Superior temporal gyrus (tissue), 1 donor: ENCODE data around the gene TRIM2.
"Not testable (repeated sequence)": the region's sequence is repeated elsewhere in the genome, so short reads cannot be mapped to it uniquely, and the experiment has no call there.

Experiments used
- DNase-seq: peaks from one replicate; pipeline ENCODE4 v3.0.0-alpha.2; 2016; ENCODE audit errors: extremely low spot score

Gene TRIM2

GRCh38 chr4:153204247-153204671, at the start of gene TRIM2:
TRIM2 (plus strand) TSS chr4:153204443; CDS start chr4:153204531, 88 bp downstream.
- DNase-seq: peak; percentile 96

GRCh38 chr4:153155686-153156085, 48.6 kb upstream of the TRIM2 start:
- DNase-seq: no peak

- DNase-seq: no peak
Measured at GRCh38 chr4:153156263-153156662, 48.0 kb upstream of the TRIM2 start.

DNA sequence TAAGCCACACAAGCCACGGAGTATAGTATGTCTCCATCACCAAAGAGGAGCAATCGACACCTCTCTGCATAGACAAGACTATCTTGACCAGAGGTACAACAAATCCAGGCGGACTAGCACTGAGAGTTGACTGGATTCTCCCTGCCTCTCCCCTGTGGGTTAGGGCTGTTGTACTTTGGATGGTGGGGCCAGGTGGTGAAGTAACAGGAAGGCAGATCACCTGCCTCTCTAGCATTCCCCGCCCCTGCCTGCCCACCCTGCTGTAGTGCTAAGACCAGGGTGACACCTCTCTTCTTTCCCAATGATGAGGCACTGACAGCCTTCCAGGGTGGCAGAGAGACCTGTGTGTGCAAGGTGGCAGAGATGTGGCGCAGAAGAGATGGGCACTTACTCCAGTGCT, 47.5 kb upstream of the TRIM2 start:
- no peak for DNase-seq

DNA sequence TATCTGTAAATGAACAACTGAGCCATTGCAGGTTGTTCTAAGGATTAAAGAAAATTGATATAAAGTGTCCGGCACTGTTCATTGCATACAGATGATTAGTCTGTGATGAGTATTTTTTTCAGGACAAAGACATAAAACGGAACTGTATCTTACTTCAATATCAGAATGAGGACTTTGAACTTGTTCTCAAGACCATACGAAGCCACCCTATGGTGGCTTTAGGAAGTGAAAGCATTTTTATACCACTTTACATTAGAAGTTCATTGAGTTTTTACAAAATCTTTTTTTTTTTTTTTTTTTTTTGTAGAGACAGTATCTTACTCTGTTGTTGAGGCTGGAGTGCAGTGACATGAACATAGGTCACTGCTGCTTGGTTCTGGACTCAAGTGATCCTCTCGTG, 45.2 kb upstream of the TRIM2 start:
- DNase-seq: no peak

DNA sequence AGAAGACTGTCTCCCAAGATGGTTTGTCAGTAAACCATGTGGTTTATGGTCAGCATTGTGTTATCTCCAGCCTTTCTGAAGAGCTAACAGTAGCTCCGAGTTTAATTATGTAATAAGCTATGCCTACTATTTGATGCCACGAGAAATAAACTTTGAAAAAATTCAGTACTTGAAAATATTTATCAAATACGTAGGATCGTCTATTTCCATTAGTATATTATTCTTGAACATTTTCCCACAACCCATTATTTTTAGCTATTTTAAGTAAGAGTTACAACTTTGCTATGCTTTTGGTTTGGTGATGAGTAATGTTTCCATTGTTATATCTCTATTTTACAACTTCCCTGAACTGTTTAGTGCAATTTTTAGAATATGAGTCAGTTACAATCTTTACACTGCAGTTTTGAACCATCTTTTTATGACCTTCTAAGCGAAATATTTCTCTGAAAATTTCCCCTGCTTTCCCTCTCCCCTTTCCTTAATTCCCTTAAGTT, 44.5 kb upstream of the TRIM2 start:
- no peak for DNase-seq

DNA sequence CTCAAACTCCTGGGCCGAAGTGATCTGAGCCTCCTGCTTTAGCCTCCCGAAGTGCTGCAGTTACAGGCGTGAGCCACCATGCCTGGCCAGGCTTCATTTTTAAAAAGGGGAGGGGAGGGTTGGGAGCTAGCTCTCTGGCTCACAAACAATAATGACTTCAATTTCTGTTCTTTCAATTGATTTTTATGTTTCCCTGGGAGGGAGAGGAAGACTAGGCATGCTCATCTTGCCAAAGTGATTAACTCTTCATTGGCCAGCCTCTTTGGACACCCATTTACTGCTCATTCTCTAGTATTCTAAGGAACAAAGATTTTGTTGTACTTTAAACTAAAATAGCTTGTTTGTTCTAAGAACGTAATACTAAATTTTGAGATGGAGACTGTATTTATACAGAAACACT, 43.4 kb upstream of the TRIM2 start:
- no peak for DNase-seq

GRCh38 chr4:153161226-153161963, 42.8 kb upstream of the TRIM2 start:
- no peak for DNase-seq

GRCh38 chr4:153165236-153165635, 39.0 kb upstream of the TRIM2 start:
- not testable (repeated sequence) for DNase-seq

DNA sequence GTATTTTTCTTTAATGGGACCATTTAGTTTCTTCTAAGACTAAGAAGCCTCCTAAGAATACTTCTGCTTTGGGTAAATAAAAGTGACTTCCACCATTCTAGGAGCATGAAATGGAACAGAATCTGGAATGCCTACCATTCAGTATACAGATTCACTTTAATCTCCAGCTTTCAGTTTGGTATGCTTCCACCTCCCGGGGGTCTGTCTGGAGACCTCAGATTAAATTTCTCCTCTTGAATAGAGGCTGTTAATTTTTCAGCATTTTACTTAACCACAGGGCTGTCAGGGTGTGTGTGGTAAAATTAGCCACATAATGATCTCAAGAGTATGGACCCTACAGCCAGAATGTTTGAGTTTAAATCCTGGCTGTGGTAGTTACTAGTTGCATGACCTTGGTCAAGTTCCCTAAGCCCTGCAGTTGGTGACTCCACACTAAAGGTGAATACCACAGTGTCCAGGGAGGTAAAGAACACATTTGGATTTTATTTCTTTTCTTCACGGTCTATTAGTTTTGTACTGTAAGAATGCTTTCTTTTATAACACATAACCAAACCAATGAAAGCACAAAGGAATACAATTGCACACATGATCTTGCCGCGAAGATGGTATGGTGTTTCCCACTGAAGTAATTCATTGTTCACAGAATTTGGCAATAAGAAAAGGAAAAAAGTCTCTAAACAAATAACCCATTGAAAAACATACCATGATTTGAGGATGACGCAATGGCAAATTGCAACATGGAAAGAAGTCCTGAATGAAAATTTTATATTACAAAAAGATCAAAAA, 37.3 kb upstream of the TRIM2 start:
- peak; percentile 93 for DNase-seq

DNA sequence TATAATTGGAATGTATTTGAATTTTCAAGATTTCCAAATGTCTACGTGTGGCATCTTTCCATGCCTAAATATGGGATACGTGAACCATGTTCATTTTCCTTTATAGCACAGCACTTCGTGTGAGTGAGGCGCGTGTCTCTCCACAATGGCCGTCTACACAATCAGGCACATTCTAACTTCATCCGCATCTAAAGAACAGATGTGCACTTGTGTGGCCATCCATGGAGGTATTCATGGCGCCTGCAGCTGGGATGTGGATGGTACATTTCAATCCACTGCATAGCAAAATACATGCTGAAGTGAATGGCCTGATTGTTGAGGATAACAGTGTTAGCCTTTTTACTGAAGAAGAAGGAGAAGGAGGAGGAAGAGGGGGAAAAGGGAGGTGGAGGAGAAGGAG, 34.5 kb upstream of the TRIM2 start:
- DNase-seq: peak; percentile 96

- DNase-seq: peak; percentile 72
Measured at GRCh38 chr4:153170407-153170806, 33.8 kb upstream of the TRIM2 start.

GRCh38 chr4:153174821-153175567, 29.2 kb upstream of the TRIM2 start:
- no peak for DNase-seq

DNA sequence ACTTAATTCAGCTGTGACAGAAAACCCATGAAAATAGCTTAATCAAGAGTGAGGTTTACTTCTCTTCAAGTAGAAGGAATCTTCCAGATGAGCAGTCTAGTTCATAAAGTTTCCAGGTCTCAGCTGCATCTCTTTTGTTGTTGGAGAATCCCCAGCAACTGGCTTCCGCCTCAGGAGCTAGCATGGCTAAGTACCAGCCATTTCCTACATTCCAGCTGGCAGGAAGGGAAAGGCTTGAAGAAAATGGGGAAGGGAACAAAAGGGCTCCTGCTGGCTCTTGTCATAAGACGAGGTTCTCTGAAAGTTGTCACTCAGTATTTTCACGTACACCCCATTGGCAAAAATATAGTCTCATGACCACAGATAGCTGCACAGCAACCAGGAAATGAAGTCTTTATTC, 27.3 kb upstream of the TRIM2 start:
- no peak for DNase-seq

DNA sequence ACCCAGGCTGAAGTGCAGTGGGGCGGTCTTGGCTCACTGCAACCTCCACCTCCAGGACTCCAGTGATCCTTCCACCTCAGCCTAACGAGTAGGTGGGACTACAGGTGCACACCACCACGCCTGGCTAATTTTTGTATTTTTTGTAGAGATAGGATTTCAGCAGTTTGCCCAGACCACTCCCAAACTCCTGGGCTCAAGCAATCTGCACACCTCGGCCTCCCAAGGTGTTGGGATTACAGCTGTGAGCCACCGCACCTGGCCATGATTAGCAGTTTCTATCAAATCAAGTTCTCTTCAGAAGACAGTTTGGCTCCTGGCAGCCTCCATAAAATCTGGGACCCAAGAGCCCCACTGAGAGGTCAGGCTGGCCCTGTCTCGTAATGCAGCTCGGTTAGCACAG, 26.4 kb upstream of the TRIM2 start:
- DNase-seq: no peak

DNA sequence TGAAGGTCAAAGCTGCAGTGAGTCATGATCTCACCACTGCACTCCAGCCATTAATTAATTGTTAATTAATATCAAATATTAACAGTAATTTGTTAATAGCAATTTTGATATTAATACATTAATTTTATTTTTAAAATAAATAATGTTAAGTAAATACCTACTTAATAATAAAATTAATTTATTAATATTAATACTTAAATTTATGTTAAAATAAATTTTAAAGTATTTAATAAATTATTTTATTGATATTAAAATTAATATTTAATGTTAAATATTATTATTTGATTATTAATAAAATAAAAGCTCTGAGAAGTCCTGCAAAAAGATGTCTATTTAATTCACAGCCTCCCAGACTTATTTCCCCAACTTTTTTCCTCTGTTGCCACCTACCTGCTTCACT, 25.1 kb upstream of the TRIM2 start:
- no peak for DNase-seq

DNA sequence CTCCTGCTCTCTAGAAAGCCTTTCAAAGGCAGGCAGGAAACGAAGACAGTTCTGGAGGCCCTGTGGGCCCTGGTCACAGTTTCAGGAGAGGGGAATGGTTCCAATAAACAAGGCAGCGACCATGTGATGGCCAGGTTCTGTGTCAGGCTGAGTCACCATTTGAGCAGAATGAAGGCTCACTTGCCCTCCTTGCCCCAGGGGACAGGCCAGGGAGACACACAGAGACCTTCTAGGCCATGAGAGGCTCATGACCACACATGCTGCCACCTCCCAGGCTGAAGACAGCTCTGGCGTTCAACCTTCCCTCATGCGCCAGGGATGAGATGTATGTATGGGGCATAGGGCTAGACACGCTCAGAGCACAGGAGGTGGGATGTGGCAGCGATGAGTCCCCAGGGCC, 22.9 kb upstream of the TRIM2 start:
- DNase-seq: no peak

DNA sequence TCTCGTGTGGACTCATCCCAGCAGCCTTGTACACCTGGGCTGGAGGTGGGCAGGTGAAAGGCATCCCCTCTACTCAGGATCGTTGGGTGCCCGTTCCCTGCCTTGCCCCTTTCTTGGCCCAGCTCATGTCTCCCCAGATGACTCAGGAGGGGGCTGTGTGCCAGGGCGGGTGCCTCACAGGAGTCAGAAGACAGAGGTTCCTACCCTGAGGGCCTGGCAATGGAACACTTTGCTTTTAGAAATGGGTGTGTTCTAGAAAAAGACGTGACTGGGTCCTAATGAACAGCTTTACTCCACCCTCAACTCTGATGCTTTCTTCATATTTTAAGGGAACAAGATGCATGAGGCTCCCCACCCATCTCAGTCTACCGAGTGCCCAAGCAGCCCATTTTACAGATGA, 22.5 kb upstream of the TRIM2 start:
- DNase-seq: no peak

- DNase-seq: no peak
Measured at GRCh38 chr4:153183146-153183545, 21.1 kb upstream of the TRIM2 start.

GRCh38 chr4:153185331-153185852, 18.9 kb upstream of the TRIM2 start:
- no peak for DNase-seq

DNA sequence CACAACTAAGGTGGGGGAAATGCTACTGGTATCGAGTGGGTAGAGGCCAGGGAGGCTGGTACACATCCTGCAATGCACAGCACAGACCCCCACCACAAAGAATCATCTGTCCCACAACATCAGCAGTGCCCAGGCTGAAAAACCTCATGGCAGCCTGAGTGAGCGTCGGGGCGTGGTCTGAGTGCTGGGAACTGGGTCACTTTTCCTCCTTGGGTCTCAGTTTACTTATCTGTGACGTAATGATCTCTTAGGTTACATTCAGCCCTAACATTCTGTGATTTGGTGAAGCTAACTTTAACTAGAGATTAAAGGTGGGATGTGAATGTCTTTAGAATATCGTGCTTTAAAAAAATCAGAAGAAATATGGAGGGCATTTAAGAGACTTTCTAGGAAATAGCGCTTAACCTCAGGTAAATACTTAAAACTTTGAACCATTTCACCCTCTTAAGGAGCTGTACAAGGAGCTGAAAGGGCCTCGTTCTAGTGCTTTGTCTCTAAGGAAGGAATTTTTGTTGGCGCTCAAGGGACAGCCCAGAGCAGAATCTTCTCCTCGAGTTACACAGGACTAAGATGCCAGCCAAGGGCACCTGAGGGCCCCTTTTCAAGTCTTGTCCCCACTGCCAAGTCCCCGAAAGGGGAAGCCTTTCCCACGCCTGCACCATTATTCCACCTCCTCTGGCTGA, 18.1 kb upstream of the TRIM2 start:
- no peak for DNase-seq
